ENCODE results near the gene GNG8. TPM values are rescaled to one million over a fixed set of nuclear protein-coding genes. Genes with fewer than 3 reads are reported as not detected.
A peak's percentile ranks its signal among the peaks of the same experiment; 100 is the strongest.

The GNG8 gene
- total RNA-seq, 1 experiment from 2014 or later = not detected

DNA sequence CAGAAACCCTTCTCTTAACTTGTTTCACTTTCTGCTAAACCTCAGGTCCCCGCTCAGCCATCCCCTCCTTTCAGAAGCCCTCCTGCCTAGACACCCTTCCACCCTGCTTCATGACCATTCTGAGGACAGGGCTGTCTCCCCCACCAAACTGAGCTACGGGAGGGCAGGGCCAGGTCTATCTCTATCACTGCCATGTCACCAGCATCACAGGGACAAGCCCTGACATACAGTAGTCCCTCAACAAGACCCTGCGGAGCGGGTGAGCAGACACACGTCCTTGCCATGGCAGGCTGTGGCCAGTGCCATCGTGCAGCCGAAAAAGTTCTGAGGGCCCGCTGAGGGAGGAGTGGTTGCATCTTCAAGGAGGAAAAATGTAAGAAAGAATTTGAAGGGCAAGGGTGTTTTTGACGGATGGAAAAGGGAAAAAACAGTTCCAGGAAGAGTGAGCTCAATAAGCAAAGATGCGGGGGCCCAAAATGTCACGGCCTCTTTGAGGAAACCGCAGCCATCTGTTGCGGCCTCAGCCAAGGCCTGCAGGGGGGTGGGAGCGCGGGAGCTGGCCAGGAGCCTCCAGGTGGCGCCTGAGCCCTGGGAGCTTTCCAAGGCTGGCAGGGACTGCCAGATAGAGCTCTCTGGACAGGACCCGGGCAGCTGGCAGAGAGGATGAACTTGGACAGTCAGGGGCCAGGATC is 19.2 kb downstream of the GNG8 start:
- no peaks in the 10 kb centered on the region for H3K9me3 Mint-ChIP-seq (ENCODE audit: unreplicated experiment)
- BruUV-seq (replicated peaks) = no TSS peak
- intact Hi-C loops (cut with micrococcal nuclease; ENCODE audit: unreplicated experiment) = no loop called here
- H3K27ac Mint-ChIP-seq (ENCODE audit: unreplicated experiment) = no peak overlapping the region
- peaks cover 6% of the 10 kb centered on the region for H3K4me1 Mint-ChIP-seq (ENCODE audit: low read depth, unreplicated experiment)
- ChIA-PET CTCF (interaction anchor here (0.6 to 3.2 kb wide), 22 partner anchors 12 to 848 kb away, joined by 3 to 117 read pairs (median 6); partner anchors contain the start of genes CALM3, DACT3 and SIX5), POLR2A (interaction anchor here (0.6 to 1.2 kb wide), 5 partner anchors 14 to 58 kb away, joined by 3 to 15 read pairs (median 4); partner anchors contain the start of genes CALM3 and DACT3)
- no peaks in the 10 kb centered on the region for H3K27me3 Mint-ChIP-seq (ENCODE audit: insufficient read depth, unreplicated experiment)
- TF ChIP-seq CTCF (IDR thresholded peaks at IDR 0.05; ENCODE audit: insufficient read depth in 1 of 2, low read depth in 1 of 2, low read length in 1 of 2, severe bottlenecking in 1 of 2, unreplicated experiment in 1 of 2) = peak; percentile 87 to 99
- Histone ChIP-seq H3K9me3 (no peaks in the 10 kb centered on the region), H3K27me3 (replicated peaks; ENCODE audit: control insufficient read depth, insufficient read depth, low read length) (no peaks in the 10 kb centered on the region), H3K4me1 (peaks cover 14% of the 10 kb centered on the region), H3K36me3 (ENCODE audit: control insufficient read depth, insufficient read depth, low read length) (no peaks in the 10 kb centered on the region), H3K4me3 (ENCODE audit: low read depth, low read length) (no peak overlapping the region)
- peaks cover 5% of the 10 kb centered on the region for H3K36me3 Mint-ChIP-seq (ENCODE audit: insufficient read depth, unreplicated experiment)
- DNase-seq = peak; percentile 80 to 86
- no peak overlapping the region for H3K4me3 Mint-ChIP-seq (ENCODE audit: unreplicated experiment)

GRCh38 chr19:46615966-46616365 is 20.0 kb downstream of the GNG8 start:
- H3K27me3 ChIP-seq (replicated peaks; ENCODE audit: control insufficient read depth, insufficient read depth, low read length) = no peaks in the 10 kb centered on the region
- H3K4me3 ChIP-seq (ENCODE audit: low read depth, low read length) = no peak overlapping the region
- peaks cover 6% of the 10 kb centered on the region for H3K4me1 ChIP-seq
- H3K4me3 Mint-ChIP-seq (ENCODE audit: unreplicated experiment) = no peak overlapping the region
- no peaks in the 10 kb centered on the region for H3K9me3 ChIP-seq
- intact Hi-C loops (cut with micrococcal nuclease; ENCODE audit: unreplicated experiment) = no loop called here
- no peak for DNase-seq
- H3K4me1 Mint-ChIP-seq (ENCODE audit: low read depth, unreplicated experiment) = peaks cover 6% of the 10 kb centered on the region
- BruUV-seq (replicated peaks) = no TSS peak
- H3K27me3 Mint-ChIP-seq (ENCODE audit: insufficient read depth, unreplicated experiment) = no peaks in the 10 kb centered on the region
- H3K27ac Mint-ChIP-seq (ENCODE audit: unreplicated experiment) = no peak overlapping the region
- H3K36me3 Mint-ChIP-seq (ENCODE audit: insufficient read depth, unreplicated experiment) = peaks cover 9% of the 10 kb centered on the region
- ChIA-PET CTCF (interaction anchor here (2.6 to 3.2 kb wide), 3 partner anchors 15 to 46 kb away, joined by 42 to 117 read pairs (median 60); partner anchors contain the start of genes CALM3 and DACT3), POLR2A (no interaction called here)
- no peak for TF ChIP-seq CTCF (IDR thresholded peaks at IDR 0.05; ENCODE audit: insufficient read depth in 1 of 2, low read depth in 1 of 2, low read length in 1 of 2, severe bottlenecking in 1 of 2, unreplicated experiment in 1 of 2)
- no peaks in the 10 kb centered on the region for H3K36me3 ChIP-seq (ENCODE audit: control insufficient read depth, insufficient read depth, low read length)
- no peaks in the 10 kb centered on the region for H3K9me3 Mint-ChIP-seq (ENCODE audit: unreplicated experiment)

GRCh38 chr19:46614114-46614722 is 21.8 kb downstream of the GNG8 start:
- Mint-ChIP-seq H3K4me1 (ENCODE audit: low read depth, unreplicated experiment) (peaks cover 6% of the 10 kb centered on the region), H3K36me3 (ENCODE audit: insufficient read depth, unreplicated experiment) (peaks cover 22% of the 10 kb centered on the region), H3K27ac (ENCODE audit: unreplicated experiment) (no peak overlapping the region), H3K9me3 (ENCODE audit: unreplicated experiment) (no peaks in the 10 kb centered on the region), H3K27me3 (ENCODE audit: insufficient read depth, unreplicated experiment) (no peaks in the 10 kb centered on the region), H3K4me3 (ENCODE audit: unreplicated experiment) (no peak overlapping the region)
- no TSS peak for BruUV-seq (replicated peaks)
- no peaks in the 10 kb centered on the region for H3K27me3 ChIP-seq (replicated peaks; ENCODE audit: control insufficient read depth, insufficient read depth, low read length)
- H3K4me1 ChIP-seq = no peaks in the 10 kb centered on the region
- no peaks in the 10 kb centered on the region; the same call in none of the 2 replicates for H3K36me3 ChIP-seq (ENCODE audit: control insufficient read depth, insufficient read depth, low read length)
- ChIA-PET CTCF (interaction anchor here (0.6 to 3.1 kb wide), 15 partner anchors 8 to 619 kb away, joined by 3 to 60 read pairs (median 4); partner anchors contain the start of genes CALM3, CCDC61, DACT3 and PRKD2), POLR2A (interaction anchor here (1.0 kb wide), 1 partner anchor 11 kb away, joined by 3 read pairs; no protein-coding TSS in a partner anchor)
- TF ChIP-seq CTCF (IDR thresholded peaks at IDR 0.05; ENCODE audit: insufficient read depth in 1 of 2, low read depth in 1 of 2, low read length in 1 of 2, severe bottlenecking in 1 of 2, unreplicated experiment in 1 of 2) = peak; percentile 93 to 95
- no peak overlapping the region for H3K4me3 ChIP-seq (ENCODE audit: low read depth, low read length)
- peak; percentile 87 to 90 for DNase-seq
- no peaks in the 10 kb centered on the region for H3K9me3 ChIP-seq
- intact Hi-C loops (cut with micrococcal nuclease; ENCODE audit: unreplicated experiment) = loop anchor here (1.0 kb wide), 2 partner anchors 11 to 48 kb away; no protein-coding TSS in a partner anchor
